Stimulated activated CD4-positive, alpha-beta T cell treated with anti-CD3 and anti-CD28 coated beads, Interleukin-4, amount 100 ng/mL, for 48 hours (primary cell): ENCODE measurements around the gene DGCR6.
"Not testable (repeated sequence)": the region's sequence is repeated elsewhere in the genome, so short reads cannot be mapped to it uniquely, and the experiment has no call there.

Experiments
- DNase-seq, 2 donors: peaks; one replicate each; pipeline ENCODE4 v3.0.0-alpha.2; 2020; ENCODE audit warnings: low read depth in 2 of 2

The DGCR6 gene

DNA sequence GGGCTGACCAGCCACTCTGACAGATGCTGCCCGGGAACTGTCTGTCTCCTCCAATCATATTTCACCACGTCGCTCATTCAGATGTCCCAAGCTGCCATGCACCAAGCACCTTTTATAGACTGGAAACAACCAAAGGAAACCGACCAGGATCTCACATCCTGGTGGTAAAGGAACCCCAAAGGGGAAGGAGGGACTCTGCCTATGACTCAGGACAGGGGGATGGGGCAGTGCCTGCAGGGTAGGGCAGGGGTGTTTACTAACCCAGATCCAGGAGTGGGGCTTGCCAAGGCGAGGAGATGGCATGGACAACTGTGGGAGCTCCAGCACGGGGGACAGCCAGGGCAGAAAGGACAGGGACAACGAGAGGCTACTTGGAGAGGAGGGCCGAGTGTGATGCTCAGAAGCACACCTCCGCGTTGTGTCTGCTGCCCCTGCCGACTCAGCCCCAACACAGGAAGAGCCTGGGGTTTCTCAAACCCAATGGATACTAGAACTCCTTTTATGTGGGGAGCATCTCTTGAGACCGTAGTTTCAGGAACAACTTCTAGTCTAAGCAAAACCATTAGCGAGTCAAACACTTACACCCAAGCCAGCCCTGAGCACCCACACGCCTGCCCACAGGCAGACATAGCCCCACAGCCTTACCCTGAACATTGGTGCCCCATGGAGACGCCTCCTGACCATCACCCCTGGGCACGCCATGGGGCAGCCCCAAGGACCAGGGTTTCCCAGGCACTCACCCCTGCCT is 26.0 kb downstream of the DGCR6 start:
- DNase-seq: no peak

DNA sequence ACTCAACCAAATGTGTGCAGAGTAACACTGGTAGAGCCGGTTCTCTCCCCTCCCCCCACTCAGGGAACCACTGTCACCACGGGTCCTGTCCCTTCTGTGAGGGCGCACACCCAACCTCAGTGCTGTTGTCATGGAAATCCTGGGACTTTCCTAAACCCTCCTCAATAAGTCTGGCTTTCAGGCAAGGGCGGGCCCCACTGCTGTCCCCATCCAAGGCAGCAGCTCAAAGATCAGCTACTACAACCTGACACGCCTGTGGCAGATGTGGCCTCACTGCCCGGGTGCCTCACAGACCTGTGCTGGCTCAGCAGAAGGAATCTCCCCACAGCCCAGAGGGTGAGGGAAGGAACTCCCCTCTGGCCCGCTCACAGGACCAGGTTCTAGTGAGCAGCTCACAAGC is 27.8 kb downstream of the DGCR6 start:
- no peak for DNase-seq

DNA sequence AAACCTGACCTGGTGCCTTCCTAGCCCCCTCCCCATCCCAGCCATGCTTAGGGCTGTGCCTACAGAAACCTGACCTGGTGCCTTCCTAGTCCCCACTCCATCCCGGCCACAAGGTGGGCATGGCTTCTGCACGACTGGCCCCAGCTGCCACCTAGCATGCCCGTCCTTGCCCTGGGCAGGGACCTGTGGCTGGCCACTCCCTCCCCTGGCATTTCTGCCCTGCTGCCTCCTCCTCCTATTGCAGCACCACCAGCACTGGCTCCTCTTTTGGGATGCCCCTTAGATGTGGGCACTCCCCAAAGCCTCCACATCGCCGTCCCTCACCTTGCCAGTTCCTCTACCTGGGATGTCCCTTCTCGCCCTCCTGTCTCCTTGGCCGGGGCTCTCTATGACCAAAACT is 28.6 kb downstream of the DGCR6 start:
- not testable (repeated sequence) for DNase-seq

DNA sequence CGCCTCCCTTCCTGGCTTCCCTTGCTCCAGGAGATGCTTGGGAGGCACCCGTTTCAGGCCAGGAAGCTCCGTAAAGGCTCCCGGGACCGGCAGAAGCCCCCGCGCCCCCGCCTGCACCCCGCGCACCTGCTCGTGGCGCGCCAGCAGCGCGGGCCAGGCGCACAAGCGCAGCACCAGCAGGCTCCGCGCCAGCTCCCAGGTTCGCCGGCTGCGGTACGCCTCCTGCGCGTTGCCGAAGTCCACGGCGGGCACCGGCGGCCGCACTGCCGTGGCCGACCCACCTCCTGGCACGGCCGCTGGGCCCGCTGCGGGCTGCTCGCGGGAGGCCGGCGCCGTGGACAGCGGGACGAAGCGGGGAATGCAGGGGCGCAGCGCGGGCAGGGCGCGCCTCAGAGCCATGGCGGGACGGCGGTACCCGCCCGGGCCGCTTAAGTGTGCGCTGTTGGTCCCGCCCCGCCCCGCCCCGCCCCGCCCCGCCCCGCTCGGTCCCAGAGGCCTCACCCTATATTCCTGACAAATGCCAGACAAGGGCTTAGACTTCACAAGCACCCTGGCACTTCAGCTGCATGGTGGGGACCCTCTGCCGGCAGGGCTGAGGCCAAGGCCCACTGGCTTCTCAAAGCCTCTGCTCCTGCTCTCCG is 29.9 kb downstream of the DGCR6 start, which contains the start of gene PRODH:
Gene PRODH, minus strand, starts transcription at position 405 of the 641 bp plus-strand sequence. Its CDS starts 6 bp downstream, at position 399.
- no peak for DNase-seq

DNA sequence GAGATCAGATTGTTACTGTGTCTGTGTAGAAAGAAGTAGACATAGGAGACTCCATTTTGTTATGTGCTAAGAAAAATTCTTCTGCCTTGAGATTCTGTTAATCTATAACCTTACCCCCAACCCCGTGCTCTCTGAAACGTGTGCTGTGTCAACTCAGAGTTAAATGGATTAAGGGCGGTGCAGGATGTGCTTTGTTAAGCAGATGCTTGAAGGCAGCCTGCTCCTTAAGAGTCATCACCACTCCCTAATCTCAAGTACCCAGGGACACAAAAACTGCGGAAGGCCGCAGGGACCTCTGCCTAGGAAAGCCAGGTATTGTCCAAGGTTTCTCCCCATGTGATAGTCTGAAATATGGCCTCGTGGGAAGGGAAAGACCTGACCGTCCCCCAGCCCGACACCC is 32.6 kb downstream of the DGCR6 start:
- not testable (repeated sequence) for DNase-seq

DNA sequence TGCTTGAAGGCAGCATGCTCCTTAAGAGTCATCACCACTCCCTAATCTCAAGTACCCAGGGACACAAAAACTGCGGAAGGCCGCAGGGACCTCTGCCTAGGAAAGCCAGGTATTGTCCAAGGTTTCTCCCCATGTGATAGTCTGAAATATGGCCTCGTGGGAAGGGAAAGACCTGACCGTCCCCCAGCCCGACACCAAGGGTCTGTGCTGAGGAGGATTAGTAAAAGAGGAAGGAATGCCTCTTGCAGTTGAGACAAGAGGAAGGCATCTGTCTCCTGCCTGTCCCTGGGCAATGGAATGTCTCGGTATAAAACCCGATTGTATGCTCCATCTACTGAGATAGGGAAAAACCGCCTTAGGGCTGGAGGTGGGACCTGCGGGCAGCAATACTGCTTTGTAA is 41.0 kb downstream of the DGCR6 start:
- not testable (repeated sequence) for DNase-seq

DNA sequence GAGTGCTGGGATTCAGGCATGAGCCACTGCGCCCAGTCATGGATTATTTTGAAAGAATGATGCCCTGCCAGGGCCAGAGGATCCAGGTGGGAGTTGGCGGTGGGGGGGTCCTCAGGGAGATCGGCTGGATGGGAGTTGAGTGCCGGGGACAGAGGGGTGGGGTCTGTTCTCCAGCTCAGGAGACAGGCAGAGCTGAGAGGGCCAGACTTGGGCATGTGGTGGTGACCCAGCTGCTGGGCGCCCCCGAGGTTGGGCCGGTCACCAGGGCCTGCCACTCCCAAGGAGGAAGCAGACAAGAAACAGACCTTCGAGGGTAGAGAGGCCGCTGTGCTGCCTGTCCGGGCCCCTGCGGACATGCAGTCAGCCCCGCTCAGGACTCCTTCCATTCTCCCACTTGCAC is 41.8 kb downstream of the DGCR6 start:
- DNase-seq: no peak

DNA sequence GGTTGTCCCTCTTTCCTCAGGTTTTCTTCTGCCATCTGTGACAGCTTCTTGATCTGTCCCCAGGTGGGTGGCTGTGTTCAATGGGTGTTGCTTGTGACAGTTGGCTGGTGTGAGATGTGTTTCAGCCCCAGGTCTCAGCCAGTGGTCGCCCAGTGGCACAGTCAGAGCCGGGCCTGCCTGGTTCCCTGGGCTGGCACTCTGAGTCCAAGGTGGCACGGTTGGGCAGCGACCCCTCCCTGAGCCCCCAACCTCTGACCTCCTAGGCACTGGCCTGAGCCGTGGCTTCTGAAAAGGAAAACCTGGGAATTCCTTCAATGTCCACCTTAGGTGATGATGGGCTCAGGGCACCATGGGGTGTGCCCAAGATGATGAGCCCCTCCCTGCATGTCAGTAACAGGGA is 44.0 kb downstream of the DGCR6 start:
- no peak for DNase-seq

DNA sequence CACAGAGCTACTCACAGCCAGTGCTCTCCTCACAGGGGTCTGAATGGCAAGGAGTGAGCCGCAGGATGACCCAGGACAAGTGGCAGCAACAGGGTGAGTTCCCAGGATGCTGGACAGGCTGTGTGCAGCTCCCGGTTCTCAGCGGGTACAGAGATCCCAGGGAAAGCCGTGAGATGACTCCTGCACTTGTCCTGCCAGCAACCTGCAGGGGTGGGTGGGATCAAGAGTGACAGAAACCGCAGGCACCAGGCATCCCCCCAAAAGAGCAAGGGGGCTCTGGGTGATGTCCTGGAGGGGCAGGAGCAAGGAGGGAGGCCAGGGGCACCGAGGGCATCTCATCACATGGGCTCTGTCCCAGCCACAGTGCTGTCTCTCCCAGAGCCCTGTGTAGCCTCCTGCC is 45.9 kb downstream of the DGCR6 start:
- DNase-seq: no peak

DNA sequence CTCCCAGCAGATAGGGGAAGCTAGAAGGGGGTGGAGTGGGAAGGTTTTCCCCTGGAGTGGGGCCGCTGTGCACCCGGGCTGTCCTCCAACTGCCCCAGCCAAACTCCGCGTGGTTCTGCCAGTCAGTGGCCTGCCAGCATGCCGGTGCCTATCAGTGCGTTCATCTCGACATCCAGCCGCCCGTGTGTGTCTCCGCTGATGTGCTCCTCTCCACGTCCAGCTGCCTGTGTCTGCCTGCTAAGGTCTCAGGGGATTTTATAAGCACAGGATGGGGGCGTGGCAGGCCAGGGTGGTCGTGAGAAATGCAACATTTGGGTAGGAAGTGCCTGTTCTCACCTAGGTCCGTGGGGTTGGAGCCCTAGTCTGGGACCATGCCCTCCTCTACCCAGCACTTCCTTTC is 47.0 kb downstream of the DGCR6 start:
- not testable (repeated sequence) for DNase-seq

DNA sequence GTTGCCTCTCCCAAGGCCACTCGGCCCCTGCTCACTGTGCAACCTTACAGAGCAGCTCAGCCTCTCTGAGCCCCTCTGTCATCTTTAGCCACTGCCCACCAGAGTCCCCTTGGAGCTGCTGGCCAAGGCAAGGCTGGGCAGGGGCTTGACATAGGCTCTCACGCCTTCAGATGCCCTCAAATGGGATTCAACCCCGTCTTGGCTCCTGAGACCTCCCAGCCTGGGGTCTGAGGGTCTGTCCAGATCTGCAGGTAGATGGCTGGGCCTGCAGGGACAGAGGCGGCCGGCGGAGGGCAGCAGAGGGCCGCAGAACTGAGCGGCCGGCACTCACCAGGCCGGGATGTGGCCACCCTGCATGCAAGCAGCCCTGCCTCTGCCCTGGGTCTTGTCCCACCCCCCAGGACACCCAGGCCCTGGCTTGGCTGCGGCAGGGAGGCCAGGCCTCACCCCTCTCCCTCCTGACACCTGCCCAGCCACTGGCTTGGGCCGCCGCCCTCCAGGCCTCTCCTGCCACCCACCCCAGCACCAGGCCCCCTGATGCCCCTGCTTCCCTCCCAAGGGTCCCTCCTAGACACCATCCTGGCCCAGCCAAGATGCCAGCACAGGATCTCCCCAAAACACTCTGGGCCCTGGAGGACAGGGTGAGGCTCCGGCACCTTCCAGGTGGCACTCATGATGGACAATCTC is 48.3 kb downstream of the DGCR6 start:
- DNase-seq: peak; percentile 24 to 57

DNA sequence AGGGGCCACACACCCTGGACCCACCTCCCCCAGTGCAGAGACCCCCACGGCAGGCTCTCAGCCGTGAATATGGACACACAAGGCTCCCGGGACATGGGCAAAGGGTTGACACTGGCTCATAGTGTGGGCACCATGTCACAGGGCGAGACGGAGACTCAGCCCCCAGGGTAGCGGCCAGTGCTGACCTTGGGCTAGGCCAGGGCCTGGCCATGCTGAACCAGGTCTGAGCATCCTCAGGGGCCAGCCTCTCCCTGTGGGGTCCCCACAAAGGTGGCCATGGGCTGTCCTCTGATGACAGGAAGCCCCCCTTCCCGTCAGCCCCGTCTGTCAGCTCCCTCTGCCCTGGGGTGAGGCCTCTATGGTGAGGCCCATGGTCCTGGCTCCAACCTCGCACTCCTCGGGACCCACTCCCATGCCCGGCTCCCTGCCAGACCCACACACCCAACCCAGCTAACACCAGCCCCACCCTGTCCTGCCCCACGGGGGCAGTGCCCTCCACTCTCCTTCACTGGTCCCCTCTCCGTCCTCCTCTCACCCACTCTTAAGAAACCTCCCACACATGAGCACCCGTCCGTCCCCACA is 49.0 kb downstream of the DGCR6 start:
- DNase-seq: no peak

DNA sequence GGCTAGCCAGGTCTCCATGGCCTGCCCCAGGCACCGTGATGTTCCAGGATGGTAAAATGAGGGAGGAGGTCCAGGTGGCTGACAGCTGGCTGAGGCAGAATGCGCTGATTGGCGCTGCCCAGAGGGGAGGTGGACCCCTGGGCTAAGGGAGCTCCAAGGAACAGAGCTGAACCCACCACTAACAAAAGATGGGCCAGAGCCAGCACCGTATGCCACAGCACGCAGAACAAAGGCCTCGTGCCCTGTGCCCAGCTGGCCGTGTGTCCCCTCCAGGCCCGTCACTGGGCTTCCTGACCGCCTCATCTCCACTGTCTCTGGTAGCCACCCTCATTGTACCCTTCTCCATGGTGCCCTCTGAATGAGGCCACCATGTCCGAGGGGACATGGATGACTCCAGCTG is 49.6 kb downstream of the DGCR6 start:
- no peak for DNase-seq

DNA sequence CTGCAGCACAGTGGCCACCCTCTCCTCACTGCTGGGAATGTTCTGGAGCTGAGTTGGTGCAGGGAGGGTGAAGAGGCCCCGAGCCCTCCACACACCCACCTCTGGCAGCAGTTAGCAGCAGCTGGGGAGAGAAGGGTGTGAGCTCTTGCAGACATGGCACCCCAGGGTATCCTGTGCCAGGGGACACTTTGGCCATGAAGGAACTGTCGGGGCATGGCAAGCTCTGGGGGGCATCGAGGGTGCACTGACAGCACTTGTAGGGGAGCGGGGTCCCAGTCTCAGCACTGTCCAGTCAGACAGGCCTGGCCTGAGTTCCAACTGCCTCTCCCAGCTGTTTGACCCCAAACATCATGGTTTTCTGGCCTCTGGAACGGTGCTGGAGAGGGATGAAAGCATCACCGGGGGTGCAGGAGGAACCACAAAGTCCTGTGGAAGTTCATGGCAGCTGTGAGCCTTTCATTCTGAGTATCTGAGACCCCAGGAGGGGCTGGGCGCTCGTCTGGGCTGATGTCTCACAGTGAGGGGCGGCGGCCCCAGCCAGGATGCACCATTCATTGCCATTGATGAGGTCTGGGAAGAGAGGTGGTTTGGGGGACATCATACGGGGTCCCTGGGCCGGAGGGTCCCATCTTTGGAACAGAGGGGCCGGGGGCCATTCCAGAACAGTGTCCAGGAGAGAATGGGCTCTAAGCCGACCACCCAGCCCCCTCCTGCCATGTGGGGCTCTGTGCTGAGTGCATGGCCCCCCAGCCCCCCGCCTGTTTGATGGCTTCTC is 50.2 kb downstream of the DGCR6 start:
- not testable (repeated sequence) for DNase-seq

DNA sequence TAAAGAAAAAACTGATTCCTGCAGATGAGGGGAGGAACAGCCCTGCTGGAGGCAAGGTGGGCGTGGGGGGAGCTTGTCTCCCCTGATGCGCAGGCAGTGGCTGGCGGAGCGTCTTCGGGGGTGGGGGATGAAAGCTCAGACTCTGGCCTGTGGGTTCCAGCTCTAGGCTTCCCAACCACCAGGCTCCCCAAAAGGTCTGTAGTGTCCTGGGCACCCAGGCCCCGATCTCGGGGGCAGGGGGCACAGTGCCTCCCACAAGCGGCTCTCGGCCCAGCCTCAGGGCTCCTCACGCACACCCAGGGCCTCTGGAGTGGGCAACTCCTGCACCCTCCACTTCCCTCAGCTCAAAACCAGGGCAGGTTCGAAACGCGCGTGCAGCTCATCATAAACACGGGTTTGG is 50.8 kb downstream of the DGCR6 start:
- not testable (repeated sequence) for DNase-seq

DNA sequence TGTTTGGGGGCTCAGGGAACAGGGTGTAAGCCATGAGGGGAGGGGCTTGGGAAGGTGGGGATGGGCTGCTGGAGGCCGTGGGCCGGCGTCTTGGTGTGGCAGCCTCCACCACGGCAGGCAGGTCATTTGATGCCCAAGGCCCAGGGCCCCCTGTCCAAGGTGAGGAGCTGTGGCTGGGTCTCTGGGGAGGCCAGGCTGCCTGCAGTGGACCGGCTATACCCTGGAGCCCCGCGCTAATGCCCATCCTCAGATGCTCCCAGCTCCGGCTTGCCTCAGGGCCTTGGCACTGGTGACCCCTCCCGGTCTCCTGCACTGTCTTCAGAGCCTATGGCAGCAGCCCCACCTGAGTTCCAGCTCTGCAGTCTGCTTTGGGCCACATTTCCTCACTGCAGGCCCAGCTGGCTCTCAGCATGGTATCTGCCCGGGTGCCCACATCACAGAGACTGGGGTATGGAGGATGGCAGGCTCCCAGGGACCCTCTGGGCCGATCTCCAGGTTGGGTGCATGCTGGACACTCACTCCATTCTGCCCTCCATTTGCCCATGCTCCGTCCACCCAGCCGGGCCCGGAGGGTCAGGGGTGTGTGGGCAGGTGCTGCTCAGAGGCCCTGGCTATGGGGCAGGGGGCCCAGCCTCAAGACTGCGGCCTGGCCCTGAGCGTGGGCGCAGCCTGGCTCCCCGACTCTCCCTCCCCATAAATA is 51.7 kb downstream of the DGCR6 start:
- not testable (repeated sequence) for DNase-seq

DNA sequence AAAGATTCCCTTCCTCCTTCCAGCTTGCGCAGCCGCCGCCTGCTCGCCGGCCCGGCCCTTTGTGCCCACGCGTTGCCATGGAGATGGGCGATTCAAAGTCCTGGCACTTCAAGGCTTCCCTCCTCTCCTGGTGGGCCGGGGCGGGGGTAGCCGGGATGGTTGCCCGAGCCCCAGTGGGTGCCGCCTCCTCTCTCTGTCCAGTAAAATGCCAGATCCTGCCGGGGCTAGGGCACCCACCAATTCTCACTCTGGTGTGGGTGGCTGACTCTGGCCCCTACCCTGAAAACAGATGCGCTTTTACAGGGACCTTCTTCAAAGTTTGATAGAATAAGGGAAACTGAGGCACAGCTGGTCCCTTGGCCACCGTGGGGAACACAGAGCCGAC is 52.2 kb downstream of the DGCR6 start:
- not testable (repeated sequence) for DNase-seq

DNA sequence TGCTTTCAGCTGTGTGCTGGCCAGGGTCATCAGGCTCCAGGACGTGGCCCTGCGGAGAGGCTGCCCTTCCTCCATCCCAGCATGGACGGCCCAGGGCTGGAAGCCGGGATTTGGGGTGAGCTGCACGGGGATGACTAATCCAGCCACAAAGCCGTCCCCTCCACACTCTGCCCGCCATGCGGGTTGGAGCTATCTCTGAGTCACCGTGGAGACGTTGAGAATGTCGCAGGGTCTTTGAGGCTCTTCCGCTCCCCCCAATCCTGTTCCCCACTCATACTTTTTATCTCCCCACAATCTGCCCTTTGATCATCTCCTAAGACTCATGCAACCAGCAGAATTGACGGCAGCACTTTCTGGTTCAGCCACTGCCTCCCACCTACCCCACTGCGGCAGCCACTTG is 52.6 kb downstream of the DGCR6 start:
- DNase-seq: not testable (repeated sequence)

DNA sequence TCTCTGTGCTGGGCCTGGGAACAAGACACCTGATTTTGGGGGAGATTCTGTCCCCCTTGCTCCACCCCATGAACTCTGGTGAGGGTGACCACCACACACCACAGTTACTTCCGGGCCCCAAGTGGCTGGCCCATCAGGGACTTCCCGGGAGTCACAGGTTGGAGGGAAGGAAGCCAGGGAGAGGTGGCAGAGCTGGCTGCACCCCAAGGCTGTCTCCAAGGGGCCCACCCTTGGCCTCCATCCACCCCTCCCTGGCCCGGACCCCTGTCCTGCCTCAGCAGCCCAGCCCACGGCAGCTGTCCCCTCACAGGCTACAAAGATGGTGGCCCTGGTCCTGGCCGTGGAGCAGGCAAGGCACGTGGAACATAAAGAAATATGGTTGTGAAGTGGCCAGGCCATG is 53.1 kb downstream of the DGCR6 start:
- not testable (repeated sequence) for DNase-seq

DNA sequence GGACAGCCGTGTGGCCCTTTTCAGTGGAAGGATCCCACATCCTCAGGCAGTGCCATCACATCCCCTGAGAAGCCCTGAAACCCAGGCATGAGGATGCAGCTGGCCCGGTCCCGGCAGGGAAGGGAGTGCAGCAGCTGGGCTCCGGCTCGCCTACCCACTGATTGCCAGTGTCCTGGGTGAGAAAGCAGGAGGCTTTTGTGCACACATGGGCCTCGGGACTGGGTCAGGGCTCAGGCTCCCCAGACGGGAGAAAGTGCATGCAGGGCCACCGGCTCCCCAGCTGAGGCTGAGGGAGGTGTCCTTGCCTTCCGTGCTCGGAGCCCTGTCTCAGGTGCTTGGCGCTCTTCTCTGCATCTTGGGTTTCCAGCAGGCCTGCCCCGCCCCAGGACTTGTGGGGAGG is 53.6 kb downstream of the DGCR6 start:
- DNase-seq: not testable (repeated sequence)
